HepG2 (cell line): Measurements from ENCODE around the gene SIT1. TPM values are rescaled to one million over a fixed set of nuclear protein-coding genes. Genes with fewer than 3 reads are reported as not detected.
A peak's percentile ranks its signal among the peaks of the same experiment; 100 is the strongest.

Experiments used
- BATF2 ChIP-seq: sonication (generic); formaldehyde crosslinking; IDR thresholded peaks from 2 replicates; pipeline ENCODE4 v1.8.0; 2022; ENCODE audit warnings: mild to moderate bottlenecking, missing genetic modification reagents, moderate library complexity
- CBX2 ChIP-seq, 2 experiments: fragments of 200-600 bp in 1 of 2; sonication (generic); formaldehyde crosslinking in 1 of 2; IDR thresholded peaks; 2 replicates each; pipeline versions ENCODE4 v1.7.0 to v1.8.1; 2018 to 2022; ENCODE audit warnings: low read depth in 2 of 2, low read length in 1 of 2, mild to moderate bottlenecking in 1 of 2, missing genetic modification reagents in 1 of 2
- EEA1 ChIP-seq: sonication (generic); formaldehyde crosslinking; IDR thresholded peaks from 2 replicates; pipeline ENCODE4 v1.5.1; 2020; ENCODE audit warnings: mild to moderate bottlenecking, missing genetic modification reagents, borderline replicate concordance
- GLMP ChIP-seq: sonication (generic); formaldehyde crosslinking; IDR thresholded peaks from 2 replicates; pipeline ENCODE4 v1.9.0; 2021; ENCODE audit warnings: missing genetic modification reagents, mild to moderate bottlenecking, borderline replicate concordance
- GMEB2 ChIP-seq: IDR thresholded peaks from 2 replicates; pipeline ENCODE4 v1.6.1; 2016; ENCODE audit warnings: missing biosample characterization, missing genetic modification reagents, low read depth
- JDP2 ChIP-seq: sonication (generic); formaldehyde crosslinking; IDR thresholded peaks from 2 replicates; pipeline ENCODE4 v1.8.1; 2022; ENCODE audit warnings: missing genetic modification reagents, borderline replicate concordance
- JUN ChIP-seq: sonication (generic); formaldehyde crosslinking; IDR thresholded peaks from 2 replicates; pipeline ENCODE4 v1.4.0; 2020; ENCODE audit warnings: mild to moderate bottlenecking, missing genetic modification reagents
- RBM39 ChIP-seq: fragments of 200-400 bp; formaldehyde crosslinking; IDR thresholded peaks from one replicate; pipeline ENCODE4 v1.6.1; 2018; ENCODE audit warnings: antibody characterized with exemption, mild to moderate bottlenecking, low read depth, low read length; ENCODE audit not compliant: poor library complexity, severe bottlenecking
- SMYD3 ChIP-seq: sonication (generic); formaldehyde crosslinking; IDR thresholded peaks from 2 replicates; pipeline ENCODE4 v1.8.1; 2023; ENCODE audit warnings: mild to moderate bottlenecking, missing genetic modification reagents
- SNAI1 ChIP-seq: sonication (generic); formaldehyde crosslinking; IDR thresholded peaks from 2 replicates; pipeline ENCODE4 v1.5.0; 2020; ENCODE audit warnings: mild to moderate bottlenecking, missing genetic modification reagents, borderline replicate concordance
- SNAPC5 ChIP-seq: sonication (generic); formaldehyde crosslinking; IDR thresholded peaks from 2 replicates; pipeline ENCODE4 v1.8.1; 2023; ENCODE audit warnings: mild to moderate bottlenecking, missing genetic modification reagents, borderline replicate concordance
- SP5 ChIP-seq: IDR thresholded peaks from 2 replicates; pipeline ENCODE4 v1.6.1; 2016; ENCODE audit warnings: low read depth, borderline replicate concordance
- TOPORS ChIP-seq: sonication (generic); formaldehyde crosslinking; IDR thresholded peaks from 2 replicates; pipeline ENCODE4 v1.8.0; 2023; ENCODE audit warnings: mild to moderate bottlenecking, missing genetic modification reagents
- TRIM24 ChIP-seq: sonication (generic); formaldehyde crosslinking; IDR thresholded peaks from 2 replicates; pipeline ENCODE4 v1.8.0; 2022; ENCODE audit warnings: mild to moderate bottlenecking, missing genetic modification reagents
- ZBTB39 ChIP-seq: sonication (generic); formaldehyde crosslinking; IDR thresholded peaks from 2 replicates; pipeline ENCODE4 v1.5.0; 2020; ENCODE audit warnings: missing genetic modification reagents
- ZKSCAN1 ChIP-seq: fragments of 150-350 bp; IDR thresholded peaks from 2 replicates; pipeline ENCODE4 v1.6.1; 2014; ENCODE audit warnings: low read length
- ZNF382 ChIP-seq: sonication (generic); formaldehyde crosslinking; IDR thresholded peaks from 2 replicates; pipeline ENCODE4 v1.5.0; 2020; ENCODE audit warnings: missing genetic modification reagents, mild to moderate bottlenecking, borderline replicate concordance
- ZNF607 ChIP-seq: sonication (generic); formaldehyde crosslinking; IDR thresholded peaks from 2 replicates; pipeline ENCODE4 v1.5.1; 2020; ENCODE audit warnings: missing genetic modification reagents, mild to moderate bottlenecking, borderline replicate concordance
- ZNF619 ChIP-seq: sonication (generic); formaldehyde crosslinking; IDR thresholded peaks from 2 replicates; pipeline ENCODE4 v1.4.0; 2020; ENCODE audit warnings: mild to moderate bottlenecking, missing genetic modification reagents
- ZNF770 ChIP-seq: sonication (generic); formaldehyde crosslinking; IDR thresholded peaks from 2 replicates; pipeline ENCODE4 v1.5.0; 2020; ENCODE audit warnings: mild to moderate bottlenecking, missing genetic modification reagents
- ZNF891 ChIP-seq: sonication (generic); formaldehyde crosslinking; IDR thresholded peaks from 2 replicates; pipeline ENCODE4 v1.5.0; 2020; ENCODE audit warnings: mild to moderate bottlenecking, missing genetic modification reagents
- polyA plus RNA-seq, 8 experiments: library from polyadenylated mRNA; depleted of rRNA in 3 of 8; stranded (reverse) in 7 of 8; unstranded in 1 of 8; fragments of >200 nt; fragmentation: Illumina TruSeq in 4 of 8; extraction: Trizol in 4 of 8; gene quantifications; 2 replicates each; pipeline versions ENCODE4 v1.2.1 to v1.2.3, GENCODE V29; 2011 to 2016; ENCODE audit warnings: low read depth in 4 of 8, missing spikeins in 1 of 8, mixed read lengths in 1 of 8; ENCODE audit not compliant: insufficient read depth in 1 of 8
- total RNA-seq, 5 experiments: library from RNA; depleted of rRNA; stranded (reverse); fragments of >200 nt; fragmentation: Illumina TruSeq; extraction: Trizol; gene quantifications; 2 replicates each; pipeline ENCODE4 v1.2.3, GENCODE V29; 2016; ENCODE audit warnings: low read depth in 1 of 5

SIT1 gene
- total and polyA plus RNA-seq, 2 of the 13 experiments (the other 11 are each of a cell fraction or from before 2014, with no cell fraction given): 0.09 to 6.7 TPM

- TF ChIP-seq CBX2 (IDR thresholded peaks at IDR 0.05; ENCODE audit: low read depth, low read length): no peak
- no peak for TF ChIP-seq CBX2 (CRISPR knock-in tag; IDR thresholded peaks at IDR 0.05; ENCODE audit: low read depth)
- no peak for TF ChIP-seq ZBTB39 (CRISPR knock-in tag)
- TF ChIP-seq BATF2 (CRISPR knock-in tag): no peak
- no peak for TF ChIP-seq TRIM24
- 0 out of 2 replicates have a peak, but pooled peaks have one; percentile 23 for TF ChIP-seq TOPORS (CRISPR knock-in tag)
- no peak for TF ChIP-seq GLMP (CRISPR knock-in tag)
- TF ChIP-seq ZNF607: no peak
- TF ChIP-seq EEA1 (CRISPR knock-in tag): peak; percentile 56; the same call in 1 of the 2 replicates
- TF ChIP-seq JDP2 (CRISPR knock-in tag): no peak
- no peak for TF ChIP-seq SMYD3
- TF ChIP-seq ZNF770 (CRISPR knock-in tag): peak; percentile 54; the same call in 1 of the 2 replicates
- TF ChIP-seq SNAI1 (CRISPR knock-in tag): no peak
- no peak for TF ChIP-seq JUN
- no peak for TF ChIP-seq GMEB2 (CRISPR knock-in tag)
- TF ChIP-seq RBM39: no peak
- TF ChIP-seq SNAPC5 (CRISPR knock-in tag): no peak
- TF ChIP-seq ZKSCAN1: no peak
- TF ChIP-seq ZNF619 (CRISPR knock-in tag): no peak
- TF ChIP-seq ZNF891: no peak
- TF ChIP-seq SP5 (CRISPR knock-in tag): peak; percentile 82
- no peak for TF ChIP-seq ZNF382
These were observed 46.0 kb downstream of the SIT1 start, which contains the start of gene TESK1 (continued) for GRCh38 chr9:35604578-35605350.
